HG03342 (cell line): ENCODE data around the gene COL11A2.

Experiments
- ATAC-seq: cut with Tn5 transposase; IDR thresholded peaks from one replicate; pipeline ENCODE4 v1.9.1; 2021; ENCODE audit warnings: mild to moderate bottlenecking, moderate library complexity; ENCODE audit not compliant: unreplicated experiment

Gene COL11A2

GRCh38 chr6:33206864-33207551 is 14.7 kb upstream of the COL11A2 start:
- ATAC-seq, result no peak

DNA sequence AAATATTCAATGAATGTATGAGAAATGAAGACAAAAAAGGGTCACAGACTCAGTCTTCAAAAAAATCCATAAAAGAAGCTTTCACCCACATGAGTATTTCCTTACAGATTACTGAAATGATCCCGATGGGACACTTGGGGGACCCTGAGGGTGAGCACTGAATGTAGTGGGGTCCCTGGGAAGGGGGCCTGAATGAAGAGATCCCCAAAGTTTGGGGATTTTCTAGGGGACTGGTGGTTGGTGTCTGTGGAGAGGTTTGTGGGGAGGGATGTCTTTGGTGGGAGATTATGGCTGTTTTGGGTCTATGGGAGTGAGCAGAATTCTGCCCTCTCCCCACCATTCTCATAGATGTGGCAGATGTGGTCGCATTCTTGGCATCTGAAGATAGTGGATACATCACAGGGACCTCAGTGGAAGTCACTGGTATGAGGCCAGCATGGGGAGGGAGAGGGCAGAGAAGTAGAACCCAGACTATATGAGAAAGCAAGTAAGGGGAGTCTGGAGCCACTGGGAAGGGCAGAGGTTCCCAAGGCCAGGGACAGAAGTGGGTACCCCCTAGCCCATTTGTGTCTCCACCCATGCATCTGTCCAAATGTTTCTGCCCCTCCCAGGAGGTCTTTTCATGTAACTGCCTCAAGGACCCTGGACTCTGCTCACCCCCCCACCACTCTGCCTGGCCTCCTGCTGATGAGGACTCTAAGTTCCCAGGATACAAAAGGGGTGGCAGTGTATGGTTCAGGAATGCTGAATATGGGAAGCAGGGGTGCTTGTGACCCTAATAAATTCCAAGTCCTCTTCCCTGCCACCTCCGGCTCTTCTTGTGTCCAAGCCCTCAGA is 14.0 kb upstream of the COL11A2 start:
- ATAC-seq, result no peak

- no peak for ATAC-seq
These were observed 13.1 kb upstream of the COL11A2 start for GRCh38 chr6:33205191-33206026.

DNA sequence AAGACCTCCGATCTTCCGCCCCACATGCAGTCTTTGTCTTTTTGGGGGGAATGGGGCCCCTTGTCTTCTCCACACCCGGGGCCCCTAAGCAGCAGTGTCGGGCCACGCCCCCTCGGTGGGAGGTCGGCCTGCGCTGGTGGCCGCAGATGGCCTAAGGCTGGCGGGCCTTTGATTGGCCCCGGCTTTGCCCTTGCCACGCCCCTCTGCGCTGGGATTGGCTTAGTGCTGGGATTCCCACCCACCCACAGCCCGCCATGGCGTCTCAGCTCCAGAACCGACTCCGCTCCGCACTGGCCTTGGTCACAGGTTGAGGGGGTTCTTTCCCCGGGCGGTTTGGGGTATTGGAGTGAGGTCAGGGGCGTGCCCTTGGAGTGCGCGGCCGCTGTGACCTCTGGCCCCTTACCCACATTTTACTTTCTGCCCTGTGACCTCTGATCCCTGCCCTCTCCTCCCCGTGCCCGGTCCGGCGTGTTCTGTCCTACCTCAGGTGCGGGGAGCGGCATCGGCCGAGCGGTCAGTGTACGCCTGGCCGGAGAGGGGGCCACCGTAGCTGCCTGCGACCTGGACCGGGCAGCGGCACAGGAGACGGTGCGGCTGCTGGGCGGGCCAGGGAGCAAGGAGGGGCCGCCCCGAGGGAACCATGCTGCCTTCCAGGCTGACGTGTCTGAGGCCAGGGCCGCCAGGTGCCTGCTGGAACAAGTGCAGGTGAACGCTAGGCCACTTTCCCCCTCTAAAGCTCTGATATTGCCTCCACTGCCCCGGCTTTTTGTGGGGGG is 12.3 kb upstream of the COL11A2 start, which contains the start of gene HSD17B8:
Gene HSD17B8, plus strand, starts transcription at position 241 of the 776 bp plus-strand sequence. Its CDS starts 14 bp downstream, at position 255.
- peak; percentile 53 for ATAC-seq

DNA sequence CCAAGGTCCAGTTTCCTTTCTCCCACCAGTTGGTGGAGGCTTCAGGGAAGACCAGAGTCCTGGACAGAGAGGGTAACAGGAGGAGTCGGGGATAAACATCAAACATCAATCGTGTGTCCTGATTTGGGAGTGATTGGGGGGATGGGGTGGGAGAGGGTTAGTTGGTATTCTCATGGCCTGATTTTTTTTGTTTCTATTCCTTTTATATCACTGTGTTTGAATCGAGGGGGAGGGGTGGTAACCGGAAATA is 11.8 kb upstream of the COL11A2 start:
- ATAC-seq, result no peak

DNA sequence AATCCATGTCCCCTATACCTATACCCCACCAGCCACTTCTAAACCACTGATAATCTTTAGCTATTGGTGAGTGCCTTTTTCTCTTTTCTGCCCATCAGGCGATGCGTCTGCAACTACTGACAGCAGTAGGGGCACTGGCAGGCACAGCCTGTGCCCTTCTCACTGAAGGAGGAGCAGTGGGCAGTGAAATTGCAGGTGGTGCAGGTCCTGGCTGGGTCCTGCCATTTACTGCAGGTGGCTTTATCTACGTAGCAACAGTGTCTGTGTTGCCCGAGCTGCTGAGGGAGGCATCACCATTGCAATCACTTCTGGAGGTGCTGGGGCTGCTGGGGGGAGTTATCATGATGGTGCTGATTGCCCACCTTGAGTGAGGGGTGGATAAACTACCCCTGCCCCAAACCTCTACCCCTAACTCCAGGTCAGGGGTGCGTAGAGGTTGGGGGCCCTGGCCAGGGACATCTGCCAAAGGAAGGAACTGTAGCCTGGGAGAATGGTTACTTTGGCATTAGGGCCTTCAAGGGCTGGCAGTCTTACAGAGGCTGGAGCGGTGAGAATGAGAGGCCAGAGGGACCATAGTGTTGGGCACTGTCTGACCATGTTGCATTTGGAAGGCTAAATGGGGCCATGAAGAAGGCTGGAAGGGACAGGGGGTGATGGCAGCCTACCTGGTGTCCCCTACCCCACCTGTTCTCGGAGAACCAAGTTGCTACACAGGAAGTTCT is 11.3 kb upstream of the COL11A2 start:
- ATAC-seq, result no peak

- ATAC-seq, result no peak
These were observed 10.5 kb upstream of the COL11A2 start for GRCh38 chr6:33202799-33203198.

GRCh38 chr6:33201935-33202334 is 9.7 kb upstream of the COL11A2 start:
- ATAC-seq, result no peak

DNA sequence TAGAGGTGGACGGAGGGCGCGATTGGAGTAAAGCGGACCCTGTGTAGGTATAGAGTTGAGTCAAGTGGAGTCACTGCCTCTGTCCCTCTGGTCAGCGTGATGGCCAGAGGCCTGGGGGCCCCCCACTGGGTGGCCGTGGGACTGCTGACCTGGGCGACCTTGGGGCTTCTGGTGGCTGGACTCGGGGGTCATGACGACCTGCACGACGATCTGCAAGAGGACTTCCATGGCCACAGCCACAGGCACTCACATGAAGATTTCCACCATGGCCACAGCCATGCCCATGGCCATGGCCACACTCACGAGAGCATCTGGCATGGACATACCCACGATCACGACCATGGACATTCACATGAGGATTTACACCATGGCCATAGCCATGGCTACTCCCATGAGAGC is 8.9 kb upstream of the COL11A2 start:
- no peak for ATAC-seq

DNA sequence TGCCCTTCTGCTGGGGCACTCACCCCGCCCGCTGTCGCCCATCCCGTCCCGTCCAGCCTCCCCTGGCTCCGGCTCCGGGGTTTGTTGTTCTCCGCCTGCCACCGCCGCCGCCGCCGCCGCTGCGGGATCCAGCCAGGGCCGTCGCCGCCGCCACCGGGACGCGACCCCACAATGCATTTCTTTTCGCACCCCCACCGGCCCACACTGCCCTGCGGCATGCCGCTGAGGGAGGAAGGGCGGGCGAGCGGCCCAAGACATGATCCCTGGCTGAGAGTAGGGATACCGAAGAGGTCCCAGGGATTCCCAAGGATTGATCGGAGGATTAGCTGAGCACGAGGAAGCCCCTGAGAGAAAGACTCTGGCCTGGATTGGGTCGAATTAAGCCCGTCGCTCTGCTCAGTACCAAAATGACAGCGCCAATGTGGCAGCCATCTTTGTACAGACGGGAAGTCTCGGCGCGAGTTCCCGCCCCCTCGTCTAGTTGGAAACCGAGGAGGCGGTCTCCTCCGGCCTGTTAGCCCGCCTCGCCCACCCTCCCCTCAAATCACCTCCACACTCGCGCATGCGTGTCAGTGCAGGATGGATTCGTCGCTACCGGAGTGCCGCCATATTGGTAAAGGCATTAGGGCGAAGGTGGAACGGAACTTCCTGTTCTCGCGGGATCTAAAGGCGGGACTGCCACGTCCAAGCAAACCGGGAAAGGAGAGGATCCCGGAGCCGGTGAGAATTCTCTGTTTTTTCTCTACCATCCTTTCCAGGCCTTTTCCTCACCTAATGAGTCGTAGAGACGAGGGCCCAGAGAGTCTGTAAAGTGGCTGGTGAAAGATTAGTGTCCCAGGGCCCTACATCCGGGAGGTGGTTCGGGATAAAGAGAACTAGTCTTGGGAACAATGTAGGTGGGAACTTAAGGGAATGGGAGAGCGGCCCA is 8.2 kb upstream of the COL11A2 start, which contains the start of the genes RXRB and SLC39A7:
Gene RXRB, minus strand, starts transcription at position 447 of the 928 bp plus-strand sequence. Its CDS starts 189 bp downstream, at position 258.
Gene SLC39A7, plus strand, starts transcription at position 649 of the 928 bp plus-strand sequence. CDS start 379 bp downstream, outside the sequence.
- peak; percentile 52 for ATAC-seq

DNA sequence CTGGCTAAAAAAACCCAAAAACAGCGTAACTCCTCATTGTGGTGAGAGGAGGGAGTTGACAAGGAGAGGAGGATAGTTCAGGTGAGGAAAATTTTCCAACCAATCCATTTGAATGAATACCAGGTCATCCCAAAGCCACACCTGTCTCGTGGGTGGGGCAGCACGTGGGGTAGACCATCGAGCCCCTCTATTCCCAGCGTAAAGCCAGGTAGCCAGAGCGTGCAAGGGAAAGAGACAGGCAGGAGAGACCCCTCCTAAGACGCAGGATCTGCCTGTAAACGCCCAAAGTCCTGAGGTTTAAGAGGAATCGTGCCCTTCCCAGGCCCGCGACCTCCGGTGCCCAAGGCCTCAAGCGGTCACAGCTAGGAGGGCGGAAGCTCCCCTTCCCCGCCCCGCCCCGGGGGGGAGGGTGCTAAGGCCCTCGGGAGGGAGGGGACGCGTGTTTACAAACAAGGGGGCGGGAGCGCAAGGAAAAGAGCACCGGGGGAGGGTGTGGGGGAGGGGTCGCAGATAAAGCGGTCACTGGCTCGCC is 7.5 kb upstream of the COL11A2 start:
- ATAC-seq, result peak; percentile 24

DNA sequence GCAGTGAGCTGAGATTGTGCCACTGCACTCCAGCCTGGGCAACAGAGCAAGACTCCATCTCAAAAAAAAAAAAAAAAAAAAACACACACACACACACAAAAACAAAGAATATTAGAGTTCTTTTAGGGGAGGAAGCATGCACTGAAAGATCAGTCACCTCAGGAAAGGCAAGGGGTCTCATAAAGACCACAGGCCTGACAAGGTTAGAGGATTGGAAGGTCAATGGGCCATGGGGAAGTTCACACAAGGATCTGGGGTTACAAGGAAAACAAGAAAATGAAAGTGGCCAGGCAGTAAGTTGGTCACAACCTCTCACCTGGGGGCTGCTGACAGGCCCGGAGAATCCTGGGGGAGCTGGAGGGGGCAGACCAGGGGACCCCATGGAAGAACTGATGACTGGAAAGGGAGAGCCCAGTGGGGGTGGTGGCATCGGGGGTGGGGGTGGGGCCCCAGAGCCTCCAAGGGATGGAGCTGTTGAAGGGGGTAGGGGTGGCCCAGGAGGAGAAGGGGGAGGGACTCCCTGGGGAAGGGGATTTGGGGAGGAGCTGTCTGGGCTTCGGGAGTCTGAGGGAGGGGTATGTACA is 6.7 kb upstream of the COL11A2 start:
- no peak for ATAC-seq

- no peak for ATAC-seq
These were observed 6.0 kb upstream of the COL11A2 start for GRCh38 chr6:33198159-33198852.

DNA sequence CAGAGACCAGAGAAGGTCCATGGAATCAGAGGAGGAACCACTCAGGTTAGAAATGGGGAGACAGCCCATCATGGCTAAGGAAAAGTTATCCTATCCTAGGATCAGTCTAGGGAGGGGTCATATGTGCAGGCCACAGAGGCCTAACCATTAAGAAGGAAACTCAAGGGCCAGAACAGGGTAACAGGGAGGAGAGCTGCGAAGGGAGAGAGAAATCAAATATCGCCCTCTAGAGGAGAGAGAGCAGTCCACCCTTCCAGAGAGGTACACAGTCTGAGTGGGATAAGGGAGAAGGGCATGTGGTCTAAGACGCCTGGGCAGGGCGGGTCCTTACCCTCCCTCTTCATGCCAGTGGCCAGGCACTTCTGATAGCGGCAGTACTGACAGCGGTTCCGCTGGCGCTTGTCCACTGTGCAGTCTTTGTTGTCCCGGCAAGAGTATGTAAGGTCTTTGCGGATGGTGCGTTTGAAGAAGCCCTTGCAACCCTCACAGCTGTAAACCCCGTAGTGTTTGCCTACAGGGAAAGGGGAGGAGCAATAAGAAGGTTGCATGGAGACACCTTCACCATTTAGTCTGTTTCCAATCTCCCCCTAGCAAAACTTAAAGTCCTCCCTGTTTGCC is 5.3 kb upstream of the COL11A2 start:
- ATAC-seq, result no peak

DNA sequence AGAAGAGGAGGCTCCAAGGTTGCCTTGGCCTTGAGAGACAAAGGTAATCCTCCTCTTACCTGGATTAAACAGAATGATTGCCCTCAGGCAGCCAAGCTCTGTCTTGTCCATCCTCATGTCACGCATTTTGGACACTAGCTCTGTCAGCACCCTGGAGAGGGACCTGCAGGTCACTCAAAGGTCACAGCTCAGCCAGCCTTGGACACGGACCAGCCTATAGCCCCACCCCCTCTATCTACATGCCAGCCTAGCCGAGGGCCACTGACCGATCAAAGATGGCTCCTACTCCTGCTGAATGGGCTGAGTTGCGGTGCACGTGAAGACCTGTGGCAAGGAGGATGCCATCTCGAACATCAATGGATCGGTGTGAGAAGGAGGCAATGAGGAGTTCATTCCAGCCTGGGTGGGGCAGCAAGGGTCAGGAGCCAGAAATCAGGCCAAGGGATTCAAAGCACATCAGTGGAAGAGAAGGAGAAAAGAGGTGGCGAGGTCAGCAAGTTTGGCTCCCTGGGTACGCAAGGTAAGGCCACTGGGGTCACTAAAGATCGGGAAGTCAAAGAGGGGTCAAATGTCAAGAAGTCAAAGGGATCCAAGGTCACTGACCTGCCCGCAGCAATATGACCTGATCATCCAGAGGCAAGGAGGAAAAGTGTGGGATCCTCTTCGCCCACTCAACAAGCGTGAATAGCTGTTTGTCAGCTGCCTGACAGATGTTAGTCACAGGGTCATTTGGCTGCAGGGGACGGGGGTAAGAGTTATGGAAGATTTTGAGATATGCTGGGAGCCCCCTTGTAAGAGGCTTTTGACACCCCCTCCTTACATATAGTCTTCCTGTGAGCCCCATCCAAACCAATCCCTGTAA is 3.3 kb upstream of the COL11A2 start:
- ATAC-seq, result no peak

- no peak for ATAC-seq
These were observed 2.2 kb upstream of the COL11A2 start for GRCh38 chr6:33194431-33194979.
